Measurements from ENCODE around the gene PLCB1.

DNA sequence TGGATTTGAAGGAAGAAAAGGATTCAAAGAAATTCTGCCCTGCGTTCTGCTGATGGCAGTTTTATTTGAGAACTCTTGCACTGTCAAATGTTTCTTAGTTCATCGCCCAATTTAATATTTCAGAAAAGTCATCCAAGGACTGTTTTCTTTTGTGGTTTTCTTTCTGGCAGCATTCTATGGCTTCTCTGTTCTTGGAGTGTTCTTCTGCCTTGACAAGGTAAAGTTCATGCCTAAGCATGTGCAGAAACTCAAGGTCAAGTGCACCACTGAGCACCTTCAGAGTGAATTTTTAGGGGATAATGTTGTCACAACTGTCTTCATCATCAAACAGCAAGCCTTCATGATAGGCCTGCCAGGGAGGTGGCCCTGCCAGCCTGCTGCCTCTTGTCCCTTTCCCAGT is 225.6 kb downstream of the PLCB1 start:
- TF ChIP-seq, protein P1, sequence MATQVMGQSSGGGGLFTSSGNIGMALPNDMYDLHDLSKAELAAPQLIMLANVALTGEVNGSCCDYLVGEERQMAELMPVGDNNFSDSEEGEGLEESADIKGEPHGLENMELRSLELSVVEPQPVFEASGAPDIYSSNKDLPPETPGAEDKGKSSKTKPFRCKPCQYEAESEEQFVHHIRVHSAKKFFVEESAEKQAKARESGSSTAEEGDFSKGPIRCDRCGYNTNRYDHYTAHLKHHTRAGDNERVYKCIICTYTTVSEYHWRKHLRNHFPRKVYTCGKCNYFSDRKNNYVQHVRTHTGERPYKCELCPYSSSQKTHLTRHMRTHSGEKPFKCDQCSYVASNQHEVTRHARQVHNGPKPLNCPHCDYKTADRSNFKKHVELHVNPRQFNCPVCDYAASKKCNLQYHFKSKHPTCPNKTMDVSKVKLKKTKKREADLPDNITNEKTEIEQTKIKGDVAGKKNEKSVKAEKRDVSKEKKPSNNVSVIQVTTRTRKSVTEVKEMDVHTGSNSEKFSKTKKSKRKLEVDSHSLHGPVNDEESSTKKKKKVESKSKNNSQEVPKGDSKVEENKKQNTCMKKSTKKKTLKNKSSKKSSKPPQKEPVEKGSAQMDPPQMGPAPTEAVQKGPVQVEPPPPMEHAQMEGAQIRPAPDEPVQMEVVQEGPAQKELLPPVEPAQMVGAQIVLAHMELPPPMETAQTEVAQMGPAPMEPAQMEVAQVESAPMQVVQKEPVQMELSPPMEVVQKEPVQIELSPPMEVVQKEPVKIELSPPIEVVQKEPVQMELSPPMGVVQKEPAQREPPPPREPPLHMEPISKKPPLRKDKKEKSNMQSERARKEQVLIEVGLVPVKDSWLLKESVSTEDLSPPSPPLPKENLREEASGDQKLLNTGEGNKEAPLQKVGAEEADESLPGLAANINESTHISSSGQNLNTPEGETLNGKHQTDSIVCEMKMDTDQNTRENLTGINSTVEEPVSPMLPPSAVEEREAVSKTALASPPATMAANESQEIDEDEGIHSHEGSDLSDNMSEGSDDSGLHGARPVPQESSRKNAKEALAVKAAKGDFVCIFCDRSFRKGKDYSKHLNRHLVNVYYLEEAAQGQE (IDR thresholded peaks at IDR 0.05; ENCODE audit: insufficient read depth in 1 of 2, low read depth in 2 of 2, low read length in 2 of 2): no peak
- TF ChIP-seq TAF1 (IDR thresholded peaks at IDR 0.05; ENCODE audit: borderline replicate concordance, insufficient read depth, low read length): no peak
